ENCODE data around the gene MRNIP.

Gene MRNIP

DNA sequence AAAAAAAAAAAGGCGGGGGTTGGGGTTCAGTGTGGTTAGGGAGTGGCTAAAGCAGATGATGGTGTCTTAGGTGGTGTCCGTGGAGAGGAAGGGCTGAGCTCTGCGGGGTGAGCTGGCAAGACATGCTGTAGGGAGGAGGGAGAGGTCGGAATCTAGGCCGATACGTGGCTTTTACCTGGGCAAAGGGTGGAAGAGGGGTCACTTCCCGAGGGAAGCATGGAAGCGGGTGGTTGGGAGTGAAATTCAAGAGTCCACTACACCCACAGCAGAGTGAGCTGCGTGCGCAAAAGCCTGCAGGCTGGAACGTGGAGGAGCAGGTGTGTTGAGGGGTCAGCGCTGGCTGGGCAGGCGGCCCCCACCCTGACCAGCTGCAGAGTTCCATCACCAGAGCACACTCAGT is 31.3 kb upstream of the MRNIP start:
- DNase-seq (ENCODE audit: low read depth in 4 of 4, low spot score in 1 of 4): no peak

DNA sequence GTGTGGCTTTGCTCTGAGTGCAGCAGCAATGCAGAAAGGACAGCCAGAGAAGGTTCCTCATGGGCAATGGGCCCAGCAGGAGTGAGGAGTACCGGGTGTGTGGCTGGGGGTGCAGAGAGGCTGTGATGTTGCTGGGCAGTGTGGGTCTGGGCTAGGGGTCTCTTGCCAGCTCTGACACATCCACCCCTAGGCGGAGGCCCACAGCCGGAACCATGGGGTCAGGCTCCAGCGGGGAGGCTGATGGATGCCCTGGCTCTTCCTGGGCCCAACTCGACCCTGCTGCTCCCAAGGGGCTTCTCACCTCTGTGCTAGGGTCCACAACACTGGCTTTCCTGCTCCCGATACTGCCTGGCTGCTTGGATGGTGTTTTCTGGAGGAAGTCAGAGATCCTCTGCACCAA is 29.2 kb upstream of the MRNIP start:
- DNase-seq (ENCODE audit: low read depth in 4 of 4, low spot score in 1 of 4): no peak

GRCh38 chr5:179887095-179887494 is 28.5 kb upstream of the MRNIP start:
- no peak for DNase-seq (ENCODE audit: low read depth in 4 of 4, low spot score in 1 of 4)

DNA sequence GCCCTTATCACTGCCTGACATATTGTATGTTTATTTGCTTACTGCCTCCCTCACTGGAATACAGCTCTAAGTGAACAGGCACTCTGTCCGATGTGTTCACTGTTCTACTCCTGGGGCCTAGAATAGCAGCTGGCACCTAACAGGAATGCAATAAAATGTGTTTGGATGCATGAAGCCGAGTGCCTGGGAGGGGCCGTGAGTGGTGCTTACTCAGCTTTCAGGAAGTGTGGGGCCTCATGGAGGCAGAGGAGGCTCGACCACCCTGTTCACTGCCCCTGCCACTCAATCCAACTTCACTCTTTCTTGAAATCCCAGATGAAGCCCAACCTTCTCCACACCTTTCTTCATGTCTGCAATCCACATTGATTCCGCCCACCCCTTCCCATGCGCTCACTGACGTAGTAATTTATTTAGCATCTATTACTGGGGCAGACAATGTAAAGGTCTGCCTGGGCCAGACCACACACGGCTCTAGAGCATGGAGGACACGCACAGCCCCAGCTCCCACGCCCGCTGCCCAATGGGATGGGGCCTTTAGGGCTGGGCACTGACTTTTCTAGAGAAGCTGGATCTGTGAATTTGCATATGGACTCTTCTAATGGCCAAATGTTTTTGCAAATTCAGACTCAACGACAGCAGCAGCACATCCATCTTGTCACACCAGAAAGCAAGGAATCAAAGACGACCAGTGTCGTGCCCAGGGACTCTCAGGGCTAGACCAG is 27.7 kb upstream of the MRNIP start:
- DNase-seq (ENCODE audit: low read depth in 4 of 4, low spot score in 1 of 4): no peak

- no peak for DNase-seq (ENCODE audit: low read depth in 4 of 4, low spot score in 1 of 4)
Measured at GRCh38 chr5:179885491-179886090, 27.0 kb upstream of the MRNIP start.

- no peak for DNase-seq (ENCODE audit: low read depth in 4 of 4, low spot score in 1 of 4)
Measured at GRCh38 chr5:179883163-179883562, 24.5 kb upstream of the MRNIP start.

GRCh38 chr5:179882338-179882737 is 23.7 kb upstream of the MRNIP start:
- no peak for DNase-seq (ENCODE audit: low read depth in 4 of 4, low spot score in 1 of 4)

DNA sequence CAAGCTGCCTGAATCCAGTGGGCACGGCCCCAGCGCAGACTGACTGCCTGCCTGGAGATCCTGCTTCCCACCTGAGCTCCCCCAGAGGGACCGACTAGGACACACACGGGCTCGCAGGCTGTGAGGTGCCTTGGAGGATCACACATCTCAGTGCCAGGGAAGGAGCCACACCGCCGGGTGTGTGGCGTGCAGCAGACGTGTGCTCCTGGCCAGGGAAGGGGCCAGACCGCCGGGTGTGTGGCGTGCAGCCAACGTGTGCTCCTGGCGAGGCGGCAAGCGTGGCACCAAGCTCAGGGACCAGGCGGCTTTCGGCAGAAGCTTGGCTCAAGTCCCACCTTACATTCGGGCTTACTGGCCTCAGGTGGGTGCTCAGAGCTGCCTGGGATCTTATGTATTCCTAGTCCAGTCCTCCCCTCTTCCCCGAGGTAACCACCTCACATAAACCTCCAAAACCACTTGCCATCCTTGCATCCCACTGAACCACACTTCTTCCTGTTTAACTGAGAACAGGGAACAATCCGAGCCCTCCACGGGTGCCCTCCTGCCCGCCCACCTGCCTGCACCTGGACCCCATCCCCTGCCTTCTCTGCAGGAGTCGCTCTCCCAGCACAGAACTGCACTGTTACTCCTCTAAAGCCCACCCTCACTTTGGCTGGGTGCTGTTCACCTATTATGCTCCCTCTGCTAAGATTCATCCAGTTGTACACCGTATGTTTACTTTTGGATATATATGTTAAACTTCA is 22.4 kb upstream of the MRNIP start:
- DNase-seq (ENCODE audit: low read depth in 4 of 4, low spot score in 1 of 4): no peak

DNA sequence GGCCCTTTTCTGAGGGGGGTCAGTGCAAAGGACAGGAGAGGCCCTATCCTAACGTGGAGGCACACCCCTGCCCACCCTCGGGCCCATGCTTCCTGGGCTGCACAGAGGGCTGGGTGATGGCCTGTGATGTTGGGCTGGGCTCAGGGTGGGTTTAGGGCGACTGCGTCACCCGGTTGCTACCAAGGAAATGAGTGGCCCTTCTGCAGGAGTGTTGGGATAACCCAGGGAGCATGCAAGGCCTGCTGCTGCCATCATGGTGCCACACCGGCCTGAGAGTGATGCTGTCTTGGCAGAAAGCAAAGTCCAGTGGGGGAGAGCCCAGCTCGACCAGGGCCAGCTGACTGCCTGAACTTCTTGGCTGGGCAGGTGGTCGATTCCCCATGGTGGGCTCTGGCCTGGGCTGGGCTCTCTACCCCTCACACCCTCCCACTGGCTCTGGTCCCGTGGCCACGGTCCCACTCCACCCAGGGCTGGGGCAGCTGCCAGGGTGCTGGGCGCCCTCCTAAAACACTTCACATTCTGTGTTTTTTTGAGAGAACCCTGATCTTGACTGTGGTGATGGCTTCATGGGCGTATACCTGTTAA is 21.5 kb upstream of the MRNIP start:
- no peak for DNase-seq (ENCODE audit: low read depth in 4 of 4, low spot score in 1 of 4)

DNA sequence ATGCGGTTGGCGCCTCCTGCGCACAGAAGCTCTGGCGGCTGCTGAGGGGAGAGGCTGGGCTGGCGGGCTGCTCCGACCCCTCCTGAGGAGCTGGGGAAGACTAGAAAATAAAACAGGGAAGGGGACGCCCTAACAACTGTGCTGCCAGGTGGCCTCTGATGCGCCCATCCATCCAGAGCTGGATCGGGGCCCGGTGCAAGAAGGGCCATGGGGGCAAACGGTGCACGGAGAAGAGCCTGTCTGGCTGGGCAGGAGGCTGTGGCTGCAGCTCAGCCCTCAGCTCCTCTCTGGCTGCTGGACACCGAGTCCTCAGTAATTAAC is 21.0 kb upstream of the MRNIP start:
- DNase-seq (ENCODE audit: low read depth in 4 of 4, low spot score in 1 of 4): no peak

GRCh38 chr5:179879003-179879689 is 20.5 kb upstream of the MRNIP start:
- DNase-seq (ENCODE audit: low read depth in 4 of 4, low spot score in 1 of 4): no peak

DNA sequence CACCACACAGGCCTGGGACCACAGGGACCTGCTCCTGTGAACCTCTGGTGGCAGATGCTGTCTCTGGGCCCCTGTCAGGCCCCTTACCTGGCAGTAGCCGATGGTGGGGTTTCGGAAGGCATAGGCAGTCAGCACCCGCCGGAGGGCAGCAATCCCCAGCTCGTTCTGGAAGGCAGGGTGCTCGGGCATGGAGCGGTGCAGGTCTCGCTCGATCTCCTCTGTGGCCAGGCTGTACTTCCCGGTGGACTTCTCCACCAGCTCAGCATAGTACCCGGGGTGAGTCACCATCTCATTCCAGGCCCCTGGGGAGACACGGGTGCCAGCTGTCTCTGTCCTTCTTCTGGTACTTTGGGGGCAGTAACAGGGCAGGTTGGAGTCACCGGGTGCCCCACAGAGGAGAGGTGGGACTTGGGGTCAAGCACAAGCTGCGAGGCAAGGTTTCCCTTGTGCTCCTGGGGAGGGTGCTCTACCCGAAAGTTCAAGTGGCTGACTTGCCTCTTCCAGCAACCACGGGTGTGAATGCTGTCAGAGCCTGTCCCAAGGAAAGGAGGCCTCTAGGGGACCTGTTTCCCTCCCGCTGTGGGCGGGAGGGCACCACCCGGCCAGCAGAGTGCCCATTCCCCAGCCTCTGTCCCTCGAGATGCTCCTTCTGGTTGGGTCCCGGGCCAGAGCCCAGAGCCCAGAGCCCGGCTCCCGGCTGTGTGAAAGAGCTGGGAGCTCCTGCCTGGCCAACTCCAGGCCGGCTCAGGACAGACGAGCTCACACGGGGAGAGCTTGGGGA is 19.8 kb upstream of the MRNIP start:
- DNase-seq (ENCODE audit: low read depth in 4 of 4, low spot score in 1 of 4): no peak

- DNase-seq (ENCODE audit: low read depth in 4 of 4, low spot score in 1 of 4): no peak
Measured at GRCh38 chr5:179876610-179876952, 18.0 kb upstream of the MRNIP start.

DNA sequence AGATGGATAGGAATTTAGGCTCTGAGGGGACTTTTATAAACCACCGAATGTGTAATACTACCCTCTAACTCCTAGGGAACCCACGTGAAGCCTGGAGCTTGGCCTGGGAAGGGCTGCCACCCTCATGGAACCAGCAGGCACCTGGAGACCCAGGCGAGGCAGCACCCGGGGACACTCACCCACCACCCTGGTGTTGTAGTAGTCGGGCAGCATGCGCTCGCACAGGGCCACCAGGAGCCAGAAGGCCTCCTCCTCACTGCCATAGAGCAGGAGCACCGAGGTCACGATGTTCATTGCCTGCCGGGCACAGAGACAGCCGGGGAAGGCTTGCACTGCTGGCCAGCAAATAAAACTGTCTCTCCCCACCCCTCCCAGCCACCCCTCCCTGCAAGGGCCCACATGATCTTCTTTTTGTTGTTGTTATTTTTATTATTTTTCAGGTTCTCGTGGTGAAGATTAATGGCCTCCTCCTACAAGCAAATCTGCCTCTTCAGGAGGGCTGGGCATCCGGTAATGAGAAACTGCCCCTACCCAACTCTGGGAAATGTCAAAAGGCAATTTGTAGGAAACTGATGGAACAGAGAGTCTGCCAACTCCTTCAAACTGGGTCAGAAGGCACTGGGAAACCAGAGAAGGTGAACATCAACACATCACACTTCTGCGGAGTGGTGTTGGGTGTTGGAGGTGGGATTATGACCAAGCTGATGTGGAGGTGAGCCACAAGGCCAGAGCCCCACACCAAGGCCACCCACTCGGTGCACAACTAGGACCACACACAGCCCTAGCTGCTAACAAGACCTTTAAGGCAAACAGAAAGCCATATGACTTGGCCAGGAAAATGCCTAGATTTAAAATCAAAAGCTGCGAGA is 17.4 kb upstream of the MRNIP start:
- DNase-seq (ENCODE audit: low read depth in 4 of 4, low spot score in 1 of 4): no peak

GRCh38 chr5:179874536-179875292 is 16.1 kb upstream of the MRNIP start:
- DNase-seq (ENCODE audit: low read depth in 4 of 4, low spot score in 1 of 4): no peak

DNA sequence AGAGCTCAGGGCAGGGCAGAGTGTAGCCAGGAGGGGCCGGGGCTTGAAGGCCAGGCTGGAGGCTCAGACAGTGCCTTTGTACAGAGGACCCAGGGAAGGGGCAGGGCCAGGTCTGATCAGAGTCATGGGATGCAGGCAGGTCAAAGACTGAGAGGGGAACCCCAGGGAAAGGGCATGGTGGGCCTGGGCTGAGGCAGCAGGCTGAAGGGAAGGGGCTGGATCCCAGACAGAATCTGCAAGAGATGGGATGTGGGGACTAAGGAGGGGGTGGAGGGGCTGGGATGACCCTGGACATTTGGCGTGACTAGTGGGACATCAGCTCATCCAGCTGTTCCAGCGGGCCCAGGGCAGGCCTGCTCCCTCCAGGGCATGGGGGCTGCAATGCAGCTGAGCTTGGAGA is 15.5 kb upstream of the MRNIP start:
- no peak for DNase-seq (ENCODE audit: low read depth in 4 of 4, low spot score in 1 of 4)

DNA sequence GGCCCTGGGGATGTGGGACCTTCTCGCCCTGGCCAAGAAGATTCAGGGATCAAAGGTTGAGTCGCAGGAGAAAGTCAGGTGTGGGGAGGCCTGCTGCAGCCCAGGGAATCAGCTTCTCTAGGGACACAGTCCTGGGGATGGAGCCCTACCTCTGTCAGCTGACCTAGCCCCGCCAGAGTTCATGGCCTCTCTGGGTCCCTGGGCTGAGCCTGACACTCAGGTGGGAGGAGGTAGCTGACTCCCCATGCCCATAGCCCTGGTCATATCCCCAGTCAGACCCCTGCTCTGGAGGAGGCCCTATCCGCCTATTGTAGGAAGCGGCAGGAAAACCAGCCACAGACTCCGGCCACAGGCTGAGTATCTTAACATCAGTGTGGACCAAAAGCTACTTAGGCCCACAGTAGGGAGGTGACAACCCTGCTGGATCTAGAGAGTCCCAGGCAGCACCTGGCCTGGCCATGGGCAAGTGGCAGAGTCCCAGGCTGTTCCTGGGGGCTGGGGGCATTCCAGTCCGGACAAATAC is 15.0 kb upstream of the MRNIP start:
- no peak for DNase-seq (ENCODE audit: low read depth in 4 of 4, low spot score in 1 of 4)

- no peak for DNase-seq (ENCODE audit: low read depth in 4 of 4, low spot score in 1 of 4)
Measured at GRCh38 chr5:179872828-179873575, 14.4 kb upstream of the MRNIP start.

All from stimulated activated CD4-positive, alpha-beta T cell treated with anti-CD3 and anti-CD28 coated beads, Interleukin-1b, Interleukin-23, amount 100 ng/mL, for 24 hours (primary cell).